PC-3 (cell line): ENCODE results near the gene TSPAN32.

Experiments used
- CTCF ChIP-seq: fragments of 300-600 bp; sonication (generic); conservative IDR thresholded peaks from 2 replicates; pipeline ENCODE4 v1.5.1; 2017; ENCODE audit warnings: antibody characterized with exemption, low read depth, mild to moderate bottlenecking, low read length
- EZH2 ChIP-seq: fragments of 300-600 bp; sonication (generic); IDR thresholded peaks from one replicate; pipeline ENCODE4 v1.6.1; 2017; ENCODE audit warnings: antibody characterized with exemption, mild to moderate bottlenecking, low read length; ENCODE audit not compliant: unreplicated experiment

GRCh38 chr11:2269601-2270321, 32.1 kb upstream of the TSPAN32 start:
- TF ChIP-seq CTCF: no peak
- TF ChIP-seq EZH2: no peak
